Esophagus muscularis mucosa (tissue), 4 donors: ENCODE data around the gene GNAO1. TPM values are rescaled to one million over a fixed set of nuclear protein-coding genes. Genes with fewer than 3 reads are reported as not detected.

Source experiments
- DNase-seq: peaks from one replicate; pipeline ENCODE4 v3.0.0-alpha.2; 2017; ENCODE audit errors: extremely low spot score
- H3K27ac ChIP-seq, 4 donors: fragments of 200-600 bp; sonication (generic); replicated peaks in 1 of 4; 1 replicate in 3 of 4; 2 replicates in 1 of 4; pipeline ENCODE4 v1.5.1; 2016 to 2019; ENCODE audit warnings: mild to moderate bottlenecking in 1 of 4
- H3K27me3 ChIP-seq, 4 donors: fragments of 200-600 bp; sonication (generic); one replicate each; pipeline versions ENCODE4 v1.5.1 to v1.6.0; 2016 to 2019
- H3K36me3 ChIP-seq, 4 donors: fragments of 200-600 bp; sonication (generic); one replicate each; pipeline ENCODE4 v1.5.1; 2016 to 2019
- H3K4me1 ChIP-seq, 4 donors: fragments of 200-600 bp; sonication (generic); one replicate each; pipeline ENCODE4 v1.5.1; 2016 to 2019
- H3K4me3 ChIP-seq, 4 donors: fragments of 200-600 bp; sonication (generic); 1 replicate in 2 of 4; 2 replicates in 2 of 4; pipeline ENCODE4 v1.5.1; 2016 to 2019; ENCODE audit warnings: mild to moderate bottlenecking in 4 of 4, moderate library complexity in 1 of 4
- H3K9me3 ChIP-seq, 4 donors: fragments of 200-600 bp; sonication (generic); 1 replicate in 3 of 4; 2 replicates in 1 of 4; pipeline ENCODE4 v1.5.1; 2016 to 2019
- CTCF ChIP-seq, 3 experiments: fragments of 200-600 bp in 2 of 3; fragments of 450-650 bp in 1 of 3; sonication (generic) in 2 of 3; IDR thresholded peaks; one replicate each; pipeline ENCODE4 v1.5.1; 2017 to 2019; ENCODE audit warnings: antibody characterized with exemption in 3 of 3, mild to moderate bottlenecking in 2 of 3, moderate library complexity in 1 of 3
- EP300 ChIP-seq: sonication (generic); formaldehyde crosslinking; IDR thresholded peaks from one replicate; pipeline ENCODE4 v1.6.1; 2017; ENCODE audit warnings: antibody characterized with exemption
- POLR2A ChIP-seq: fragments of 450-650 bp; IDR thresholded peaks from one replicate; pipeline ENCODE4 v1.6.1; 2017; ENCODE audit warnings: antibody characterized with exemption, moderate library complexity, mild to moderate bottlenecking, low read depth
- POLR2AphosphoS5 ChIP-seq, 2 donors: sonication (generic); formaldehyde crosslinking; IDR thresholded peaks; one replicate each; pipeline ENCODE4 v1.6.1; 2017; ENCODE audit warnings: antibody characterized with exemption in 2 of 2
- WGBS: methylation state at CpG from one replicate; pipeline ENCODE4 v1.1.5; 2018; 5-methylcytosine and 5-hydroxymethylcytosine counted together
- intact Hi-C: fragments of 100-400 bp; cut with DNase I; formaldehyde crosslinking; loops from one replicate; pipeline ENCODE4 v1.15.1; 2023
- total RNA-seq, 4 donors: library from RNA; depleted of rRNA; stranded (reverse); fragments of >200 nt; gene quantifications; one replicate each; pipeline versions ENCODE4 v1.1.0 to v1.2.1, GENCODE V29; 2016

Gene GNAO1
- total RNA-seq, 4 donors from 2014 or later, result 2.1 to 6.8 (median 3.3) TPM

DNA sequence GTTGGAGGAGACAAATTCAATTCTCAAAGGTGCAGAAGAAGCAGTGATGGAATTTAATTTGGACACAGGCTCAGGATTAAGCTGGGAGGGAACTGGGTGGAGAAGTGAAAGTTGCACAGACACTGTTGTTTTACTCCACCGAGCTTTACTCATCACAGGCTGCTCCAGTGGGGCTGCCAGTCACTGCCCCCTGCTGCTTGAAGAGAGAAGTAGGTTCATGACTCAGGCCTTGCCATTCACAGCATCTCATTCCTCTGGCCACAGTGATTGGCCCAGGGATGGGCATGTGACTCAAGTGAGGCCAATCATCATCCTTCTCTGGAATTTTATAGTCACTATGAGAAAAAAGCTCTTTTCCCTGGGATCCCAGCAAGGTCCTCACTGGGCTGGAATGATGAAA, 11.8 kb downstream of the GNAO1 start:
- no peak for DNase-seq
- no peaks in the 10 kb centered on the region for H3K9me3 ChIP-seq
- H3K27ac ChIP-seq, result no peak overlapping the region
- no peak overlapping the region for H3K4me3 ChIP-seq
- H3K27me3 ChIP-seq, result no peaks in the 10 kb centered on the region
- H3K4me1 ChIP-seq, result peaks cover 0 to 6% (median 0%) of the 10 kb centered on the region in 4 donors
- WGBS, result 60% methylated on average over 1 of the region's 1 CpG
- intact Hi-C loops, result no loop called here
- H3K36me3 ChIP-seq, result no peaks in the 10 kb centered on the region
- TF ChIP-seq POLR2AphosphoS5 (IDR thresholded peaks at IDR 0.05) (no peak), POLR2A (no peak), CTCF (IDR thresholded peaks at IDR 0.05) (no peak), EP300 (no peak)

DNA sequence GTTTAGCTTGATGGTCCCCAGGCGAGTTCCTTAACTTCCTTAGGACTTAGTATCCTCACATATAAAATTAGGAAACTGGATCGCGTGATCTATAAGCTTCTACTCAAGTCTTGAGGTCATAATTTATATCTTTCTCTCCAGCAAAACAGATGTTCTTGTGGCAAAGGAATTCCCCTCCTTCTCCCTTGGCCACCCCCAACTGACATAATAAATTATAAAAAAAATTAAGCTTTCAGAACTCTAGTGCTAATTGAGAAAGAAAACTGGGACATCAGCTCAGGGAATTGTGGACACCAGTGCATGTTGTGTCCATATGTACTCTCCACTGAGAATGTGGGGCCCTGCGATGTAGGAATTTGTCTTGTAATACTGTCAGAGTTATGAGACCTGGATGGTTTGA, 13.5 kb downstream of the GNAO1 start:
- no peak overlapping the region for H3K4me3 ChIP-seq
- H3K4me1 ChIP-seq, result peaks cover 0 to 6% (median 0%) of the 10 kb centered on the region in 4 donors
- 85% methylated on average over 4 of the region's 4 CpGs for WGBS
- no peaks in the 10 kb centered on the region for H3K9me3 ChIP-seq
- no peak overlapping the region for H3K27ac ChIP-seq
- intact Hi-C loops, result no loop called here
- TF ChIP-seq POLR2A (no peak), POLR2AphosphoS5 (IDR thresholded peaks at IDR 0.05) (no peak), EP300 (no peak), CTCF (IDR thresholded peaks at IDR 0.05) (no peak)
- H3K27me3 ChIP-seq, result no peaks in the 10 kb centered on the region
- H3K36me3 ChIP-seq, result no peaks in the 10 kb centered on the region
- no peak for DNase-seq

DNA sequence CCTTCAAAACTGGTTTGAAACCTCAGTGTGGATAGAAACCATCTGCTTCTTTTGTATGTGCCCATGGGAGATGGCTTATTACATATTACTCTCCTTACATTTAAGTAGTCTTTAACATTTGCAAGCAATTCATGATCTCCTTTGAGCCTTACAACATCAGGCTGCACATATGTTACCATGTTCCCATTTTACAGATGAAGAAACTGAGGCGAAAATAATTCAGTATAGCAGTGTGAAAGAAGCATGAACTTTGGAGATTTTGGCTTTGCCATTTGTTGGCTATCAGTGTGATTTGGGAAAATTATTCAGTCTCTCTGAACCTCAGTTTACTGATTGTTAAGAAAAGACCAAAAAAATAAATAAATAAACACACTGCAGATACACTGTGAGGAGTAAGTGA, 15.7 kb downstream of the GNAO1 start:
- H3K4me1 ChIP-seq, result peaks cover 0 to 10% (median 8%) of the 10 kb centered on the region in 4 donors
- DNase-seq, result no peak
- H3K9me3 ChIP-seq, result no peaks in the 10 kb centered on the region
- TF ChIP-seq CTCF (IDR thresholded peaks at IDR 0.05), result no peak
- no peak for TF ChIP-seq POLR2A
- TF ChIP-seq POLR2AphosphoS5 (IDR thresholded peaks at IDR 0.05), result no peak
- TF ChIP-seq EP300, result no peak
- intact Hi-C loops, result no loop called here
- 95% methylated on average over 1 of the region's 1 CpG for WGBS
- no peak overlapping the region for H3K27ac ChIP-seq
- no peak overlapping the region for H3K4me3 ChIP-seq
- no peaks in the 10 kb centered on the region for H3K27me3 ChIP-seq
- no peaks in the 10 kb centered on the region for H3K36me3 ChIP-seq

GRCh38 chr16:56207421-56207820, 16.1 kb downstream of the GNAO1 start:
- intact Hi-C loops, result no loop called here
- H3K27me3 ChIP-seq, result no peaks in the 10 kb centered on the region
- DNase-seq, result no peak
- H3K4me3 ChIP-seq, result no peak overlapping the region
- H3K4me1 ChIP-seq, result peaks cover 0 to 11% (median 8%) of the 10 kb centered on the region in 4 donors
- TF ChIP-seq POLR2AphosphoS5 (IDR thresholded peaks at IDR 0.05) (no peak), CTCF (IDR thresholded peaks at IDR 0.05) (no peak), POLR2A (no peak), EP300 (no peak)
- H3K36me3 ChIP-seq, result no peaks in the 10 kb centered on the region
- WGBS, result 69% methylated on average over 2 of the region's 2 CpGs
- H3K27ac ChIP-seq, result no peak overlapping the region
- no peaks in the 10 kb centered on the region for H3K9me3 ChIP-seq

DNA sequence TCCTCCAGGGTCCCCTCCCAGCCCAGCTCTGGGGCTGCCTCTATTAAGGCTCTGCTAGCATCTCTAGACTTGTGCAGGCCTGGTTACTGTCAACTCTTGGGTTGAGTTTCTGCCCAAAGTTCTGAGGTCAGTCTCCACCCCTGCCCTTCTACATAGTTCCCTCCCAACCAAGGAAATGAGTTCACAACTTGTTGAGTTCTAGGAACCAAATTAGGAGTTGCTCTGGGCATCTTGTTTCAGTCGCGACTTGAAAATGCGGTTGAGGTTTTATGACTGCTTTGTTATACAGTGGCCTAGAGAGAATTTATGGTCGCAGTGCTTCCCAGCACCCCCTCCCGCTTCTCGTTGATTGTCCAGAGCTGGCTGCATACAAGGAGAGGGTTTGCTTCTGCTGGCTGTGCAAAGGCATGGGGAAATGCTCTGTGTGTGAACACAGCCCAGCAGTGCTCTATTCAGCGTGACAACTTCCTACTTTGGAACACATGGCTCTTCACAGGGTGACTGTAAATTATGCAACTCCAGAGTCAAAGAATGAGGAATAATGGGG, 20.2 kb downstream of the GNAO1 start:
- Histone ChIP-seq H3K9me3 (no peaks in the 10 kb centered on the region), H3K4me3 (no peak overlapping the region), H3K36me3 (no peaks in the 10 kb centered on the region), H3K27ac (no peak overlapping the region), H3K27me3 (peaks cover 0 to 8% (median 0%) of the 10 kb centered on the region in 4 donors), H3K4me1 (peaks cover 0 to 11% (median 8%) of the 10 kb centered on the region in 4 donors)
- WGBS, result 71% methylated on average over 7 of the region's 7 CpGs
- no peak for DNase-seq
- TF ChIP-seq EP300, result no peak
- no peak for TF ChIP-seq POLR2AphosphoS5 (IDR thresholded peaks at IDR 0.05)
- TF ChIP-seq POLR2A, result no peak
- no peak for TF ChIP-seq CTCF (IDR thresholded peaks at IDR 0.05)
- intact Hi-C loops, result no loop called here
